T follicular helper cell (primary cell): ENCODE measurements around the gene TMEM215.
"Not testable (repeated sequence)": the region's sequence is repeated elsewhere in the genome, so short reads cannot be mapped to it uniquely, and the experiment has no call there.

Experiments
- DNase-seq: peaks from one replicate; pipeline ENCODE4 v3.0.0-alpha.2; 2020; ENCODE audit warnings: low read depth
- total RNA-seq, 2 experiments: gene quantifications; one replicate each; lab custom pipeline; 2026; lab: John Stamatoyannopoulos, UW

The TMEM215 gene
- 0 to 0.06 reads per million in 2 experiments for total RNA-seq

- no peak for DNase-seq
Measured at GRCh38 chr9:32783168-32783891, at the start of gene TMEM215. Gene TMEM215, plus strand, starts transcription at chr9:32783540. Its CDS starts 644 bp downstream, at chr9:32784184.

GRCh38 chr9:32735476-32735875 is 47.9 kb upstream of the TMEM215 start:
- DNase-seq = no peak

GRCh38 chr9:32737378-32737777 is 46.0 kb upstream of the TMEM215 start:
- DNase-seq = no peak

- DNase-seq = no peak
Measured at GRCh38 chr9:32738501-32739172, 44.7 kb upstream of the TMEM215 start.

GRCh38 chr9:32741706-32742105 is 41.6 kb upstream of the TMEM215 start:
- DNase-seq = no peak

GRCh38 chr9:32742296-32742695 is 41.0 kb upstream of the TMEM215 start:
- DNase-seq = no peak

GRCh38 chr9:32748013-32748412 is 35.3 kb upstream of the TMEM215 start:
- no peak for DNase-seq

GRCh38 chr9:32755730-32756129 is 27.6 kb upstream of the TMEM215 start:
- DNase-seq = no peak

GRCh38 chr9:32764139-32764538 is 19.2 kb upstream of the TMEM215 start:
- no peak for DNase-seq

- no peak for DNase-seq
Measured at GRCh38 chr9:32775283-32775682, 8.1 kb upstream of the TMEM215 start.

GRCh38 chr9:32776201-32776600 is 7.1 kb upstream of the TMEM215 start:
- no peak for DNase-seq

- no peak for DNase-seq
Measured at GRCh38 chr9:32782476-32783167, 718 bp upstream of the TMEM215 start.

- no peak for DNase-seq
Measured at GRCh38 chr9:32787816-32788215, 4.5 kb downstream of the TMEM215 start.

GRCh38 chr9:32796015-32796414 is 12.7 kb downstream of the TMEM215 start:
- not testable (repeated sequence) for DNase-seq

GRCh38 chr9:32801530-32801929 is 18.2 kb downstream of the TMEM215 start:
- no peak for DNase-seq

- DNase-seq = no peak
Measured at GRCh38 chr9:32807217-32807616, 23.9 kb downstream of the TMEM215 start.

- DNase-seq = no peak
Measured at GRCh38 chr9:32811246-32811645, 27.9 kb downstream of the TMEM215 start.

GRCh38 chr9:32820322-32820721 is 37.0 kb downstream of the TMEM215 start:
- DNase-seq = no peak

GRCh38 chr9:32823101-32823500 is 39.8 kb downstream of the TMEM215 start:
- DNase-seq = no peak

GRCh38 chr9:32823551-32823950 is 40.2 kb downstream of the TMEM215 start:
- no peak for DNase-seq

GRCh38 chr9:32825203-32825602 is 41.9 kb downstream of the TMEM215 start:
- DNase-seq = no peak

GRCh38 chr9:32828861-32829260 is 45.5 kb downstream of the TMEM215 start:
- DNase-seq = no peak

- DNase-seq = no peak
Measured at GRCh38 chr9:32832346-32832745, 49.0 kb downstream of the TMEM215 start.
